Measurements from ENCODE around the gene FAAH.

FAAH gene

DNA sequence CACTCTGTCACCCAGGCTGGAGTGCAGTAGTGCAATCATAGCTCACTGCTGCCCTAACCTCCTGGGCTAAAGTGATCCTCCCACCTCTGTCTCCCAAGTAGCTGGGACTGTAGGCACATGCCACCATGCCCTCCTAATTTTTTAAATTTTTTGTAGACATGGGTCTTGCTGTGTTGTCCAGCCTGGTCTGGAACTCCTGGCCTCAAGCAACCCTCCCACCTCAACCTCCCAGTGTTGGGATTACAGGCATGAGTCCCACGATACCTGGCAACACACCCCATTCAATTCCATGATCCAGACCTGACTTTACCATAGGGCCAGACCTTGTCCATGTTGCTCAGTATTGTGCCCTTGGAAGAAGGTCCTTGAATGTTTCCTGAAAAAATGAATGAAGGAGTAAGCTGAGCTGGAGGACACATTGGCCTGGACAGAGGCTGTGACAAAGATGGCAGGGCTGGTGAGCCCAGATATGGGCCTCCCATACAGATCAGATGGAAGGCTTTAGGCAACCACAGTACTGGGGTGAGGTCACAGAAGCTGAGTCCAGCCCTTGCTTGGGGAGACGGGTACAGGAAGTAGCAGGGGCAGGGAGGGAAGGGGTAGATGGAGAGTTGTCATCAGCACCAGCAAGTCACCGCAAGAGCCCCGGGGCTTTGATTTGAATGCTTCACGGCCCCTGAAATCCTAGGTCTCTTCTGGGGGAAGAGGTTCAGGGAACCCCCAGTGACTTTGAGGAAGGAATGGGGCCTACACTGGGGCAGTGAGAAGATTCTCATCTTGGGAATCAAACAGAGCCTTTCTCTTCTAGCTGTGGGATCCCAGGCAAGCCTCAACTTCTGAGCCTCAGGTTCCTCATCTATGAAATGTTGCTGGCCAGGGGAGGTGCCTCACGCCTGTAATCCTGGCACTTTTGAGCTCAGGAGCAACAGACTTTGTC, 55.4 kb downstream of the FAAH start:
- no peak for DNase-seq

DNA sequence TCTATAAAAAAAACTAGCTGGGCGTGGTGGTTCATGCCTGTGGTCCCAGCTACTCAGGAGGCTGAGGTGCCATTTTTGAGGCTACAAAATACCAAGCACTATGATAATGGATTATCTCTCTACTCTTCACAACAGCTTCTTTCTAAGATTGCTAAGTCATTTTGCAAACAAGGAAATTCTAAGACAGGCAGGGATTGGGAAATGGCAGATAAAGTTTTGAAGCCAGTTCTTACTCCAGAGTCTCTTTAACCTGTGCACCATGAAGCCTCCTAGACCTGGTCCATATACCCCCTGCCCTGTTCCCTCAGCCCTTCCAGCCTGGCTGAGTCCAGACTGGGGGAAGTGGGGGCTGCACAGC, 56.0 kb downstream of the FAAH start:
- no peak for DNase-seq

DNA sequence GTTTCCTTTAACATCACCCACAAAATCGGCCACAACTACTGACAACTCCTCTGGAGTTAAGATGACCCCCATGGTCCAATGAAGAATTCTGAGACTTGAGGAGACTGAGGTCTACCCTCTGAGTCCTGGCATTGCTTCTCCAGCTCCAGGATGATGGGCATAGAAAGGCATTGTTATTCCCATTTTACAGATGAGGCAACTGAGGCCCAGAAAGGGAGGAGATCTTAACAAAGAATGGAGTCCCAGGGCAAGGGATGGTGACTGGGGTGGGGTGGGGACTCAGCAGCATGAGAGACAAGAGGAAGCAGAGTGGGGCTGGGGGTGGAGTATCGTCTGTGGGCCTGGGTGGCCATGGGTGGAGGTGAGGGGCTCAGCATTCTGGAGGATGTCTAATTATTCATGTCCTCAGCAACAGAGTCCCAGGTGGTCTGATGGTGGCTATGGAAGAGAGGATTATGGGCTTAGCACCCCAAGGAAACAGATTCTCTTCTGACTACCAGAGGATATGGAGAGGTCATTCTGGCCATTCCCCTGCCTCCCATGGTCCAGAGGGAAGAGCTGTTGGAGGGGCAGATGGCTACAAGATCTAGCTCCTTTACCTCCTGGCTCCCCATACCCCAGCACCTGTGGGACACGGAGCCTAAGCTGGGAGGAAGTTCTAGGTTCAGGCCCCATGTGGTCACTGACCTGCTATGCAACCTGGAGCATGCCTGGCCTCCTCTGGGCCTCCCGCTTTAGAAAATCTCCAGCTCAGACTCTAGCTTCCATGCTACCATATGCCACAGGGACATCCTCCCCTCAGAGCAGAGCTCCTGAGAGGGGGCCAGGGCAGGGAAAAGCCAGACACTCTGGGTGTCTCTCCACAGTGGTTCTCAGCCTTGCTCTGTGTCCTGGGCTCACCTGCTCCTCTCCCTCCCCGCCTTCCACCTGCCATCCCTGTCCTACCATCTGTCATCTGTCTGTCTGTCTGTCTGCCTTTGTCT, 58.1 kb downstream of the FAAH start:
- no peak for DNase-seq

DNA sequence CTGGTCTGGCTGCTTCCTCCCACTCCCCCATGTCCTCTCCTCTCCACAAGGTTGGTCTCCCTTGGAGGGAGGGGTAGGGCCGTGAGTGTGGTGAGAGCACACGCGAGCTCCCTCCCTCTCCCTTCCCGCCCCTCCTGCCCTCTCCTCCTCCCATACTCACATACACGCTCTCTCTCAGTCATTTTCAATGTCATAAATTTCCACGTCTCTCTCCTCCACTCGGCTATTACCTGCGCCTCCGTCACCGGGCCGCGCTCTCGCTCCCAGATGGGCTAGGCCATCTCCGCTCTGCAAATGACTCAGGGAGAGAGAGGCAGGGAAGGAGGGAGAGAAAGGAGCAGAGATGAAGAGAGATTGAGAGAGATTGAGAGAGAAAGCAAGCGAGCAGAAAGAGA, 58.8 kb downstream of the FAAH start:
- no peak for DNase-seq

DNA sequence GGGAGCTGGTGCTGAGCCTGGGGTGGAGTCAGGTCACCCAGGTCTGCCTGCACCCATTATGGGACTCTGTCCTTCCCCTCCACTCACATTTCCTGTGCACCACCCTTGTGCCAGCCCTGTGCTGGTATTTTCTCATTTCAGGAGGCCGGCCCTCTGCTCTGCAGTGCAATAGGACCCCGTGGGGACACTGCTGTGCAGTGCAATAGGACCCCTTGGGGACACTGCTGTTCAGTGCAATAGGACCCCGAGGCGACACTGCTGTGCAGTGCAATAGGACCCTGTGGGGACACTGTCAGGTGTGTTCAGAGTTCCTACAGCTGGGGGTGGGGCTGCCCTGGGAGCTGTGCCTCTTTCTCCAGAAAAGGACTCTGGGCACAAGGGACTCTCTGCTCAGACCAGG, 59.3 kb downstream of the FAAH start:
- DNase-seq: no peak

DNA sequence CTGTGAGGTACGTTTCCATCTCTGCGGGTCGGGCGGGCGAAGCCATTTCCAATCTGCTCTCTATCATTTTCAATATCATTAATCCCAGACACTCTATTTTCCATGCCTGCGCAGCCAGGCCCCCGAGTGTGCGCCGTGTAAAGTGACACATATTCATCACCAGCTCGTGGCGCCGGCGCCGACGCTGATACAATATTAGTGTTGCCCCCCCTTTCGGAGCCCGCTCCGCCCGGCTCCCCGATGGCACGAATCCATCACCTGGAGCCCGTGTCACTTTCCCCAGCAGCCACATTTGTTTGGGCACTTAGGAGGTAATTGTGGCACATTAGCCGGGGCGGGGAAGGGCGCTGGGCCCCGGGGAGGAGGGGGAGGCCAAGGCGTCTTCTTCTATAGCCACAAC, 61.8 kb downstream of the FAAH start:
- DNase-seq: no peak

DNA sequence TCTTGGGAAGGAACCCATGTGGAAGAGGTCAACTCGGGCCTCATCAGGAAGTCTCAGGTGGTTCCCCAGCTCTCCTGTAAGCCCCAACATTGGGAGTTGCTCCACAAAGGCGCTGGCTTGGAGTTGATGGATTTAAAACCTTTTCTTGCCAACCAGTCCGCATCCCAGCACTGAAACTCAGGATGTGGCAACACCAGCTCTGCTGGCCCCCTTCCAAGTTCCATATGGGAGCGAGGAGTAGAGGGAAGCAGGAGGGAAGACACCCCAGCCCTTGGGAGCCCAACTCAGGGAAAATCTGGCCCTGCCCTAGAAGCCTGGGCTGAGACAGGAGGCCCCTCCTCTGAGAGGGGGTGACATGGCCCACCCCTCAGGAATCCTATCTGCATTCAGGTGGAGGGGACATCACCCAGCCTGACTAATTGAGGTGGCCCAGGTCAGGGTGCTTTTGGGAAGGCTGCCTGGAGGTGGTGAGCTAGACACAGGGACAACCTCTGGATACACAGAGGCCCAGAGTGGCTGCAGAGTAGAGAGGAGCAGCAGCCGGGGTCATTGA, 62.4 kb downstream of the FAAH start:
- DNase-seq: peak in 1 of 58 donors; percentile 7

DNA sequence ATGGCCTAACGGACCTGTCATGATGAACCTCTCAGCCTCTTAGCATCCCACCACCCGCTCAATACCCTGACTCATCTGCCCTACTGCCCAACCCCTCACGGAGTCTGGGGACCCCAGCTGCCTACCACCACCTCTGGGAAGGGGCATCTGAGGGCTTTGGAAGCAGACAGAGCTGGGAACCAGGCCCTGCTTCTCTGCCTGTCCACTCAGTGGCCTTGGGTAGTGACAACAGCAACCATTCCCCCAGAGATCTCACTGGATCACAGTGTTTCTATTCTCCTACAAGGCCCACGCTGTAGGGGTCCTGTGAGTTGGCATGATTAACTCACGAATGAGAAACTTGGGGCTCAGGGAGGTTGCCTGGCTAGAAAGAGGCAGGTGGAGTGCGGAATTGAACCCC, 63.1 kb downstream of the FAAH start:
- DNase-seq: no peak

DNA sequence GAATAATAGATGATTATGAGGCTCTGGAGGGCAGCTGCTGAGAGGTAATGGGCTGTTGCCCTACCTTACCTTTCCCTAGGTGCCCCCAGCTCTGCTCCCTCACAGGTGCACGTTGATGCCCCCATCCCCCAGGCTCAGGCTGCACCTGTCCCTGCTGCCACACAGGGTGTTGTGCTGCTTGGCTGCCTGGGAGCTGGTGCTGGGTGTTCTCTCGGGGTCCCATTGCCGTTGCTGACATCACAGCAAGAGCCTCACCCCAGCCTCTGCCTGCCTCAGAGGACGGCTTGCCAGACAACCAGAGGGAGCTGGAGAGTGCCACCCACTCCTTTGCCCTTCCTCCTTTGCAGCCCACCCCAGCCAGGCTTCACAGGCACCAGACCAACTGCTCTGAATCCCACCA, 64.1 kb downstream of the FAAH start:
- DNase-seq: no peak

DNA sequence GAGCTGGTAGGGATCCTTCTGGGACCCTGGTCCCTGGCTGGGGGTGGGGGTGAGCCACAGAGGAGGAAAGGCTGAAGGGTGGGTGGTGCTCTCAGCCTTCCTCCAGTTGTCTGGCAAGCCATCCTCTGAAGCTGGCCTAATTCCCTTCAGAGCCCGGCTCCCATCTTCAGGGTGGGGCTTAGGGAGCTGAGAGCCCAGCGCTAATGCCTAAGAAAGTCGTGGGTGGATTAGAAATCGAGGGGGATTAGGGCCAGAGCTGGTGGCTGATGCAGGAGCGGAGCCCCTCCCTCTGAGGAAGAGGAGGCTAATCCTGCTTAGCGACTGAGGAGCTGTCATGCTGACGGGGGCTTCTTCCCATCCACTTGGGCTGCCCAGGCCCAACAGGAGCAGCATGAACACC, 64.7 kb downstream of the FAAH start:
- no peak for DNase-seq

DNA sequence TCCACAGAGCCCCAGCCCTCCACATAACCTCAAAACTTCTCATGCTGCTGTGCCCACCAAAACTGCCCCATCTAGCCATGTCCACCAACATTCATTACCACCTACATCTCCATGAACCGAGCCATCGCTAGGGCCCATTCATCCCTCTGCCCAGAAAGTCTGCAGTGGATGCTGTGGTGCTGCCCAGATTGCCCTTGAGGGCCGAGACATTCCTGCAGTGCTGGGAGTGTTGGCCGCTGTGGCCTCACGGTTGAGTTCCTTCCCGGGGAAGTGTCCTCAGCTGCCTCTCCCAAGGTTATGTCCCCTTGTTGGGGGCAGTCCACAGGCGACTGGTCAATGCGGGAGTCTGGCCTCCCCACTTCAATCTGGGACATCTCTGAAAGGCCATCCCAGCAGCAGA, 65.2 kb downstream of the FAAH start:
- DNase-seq: no peak

DNA sequence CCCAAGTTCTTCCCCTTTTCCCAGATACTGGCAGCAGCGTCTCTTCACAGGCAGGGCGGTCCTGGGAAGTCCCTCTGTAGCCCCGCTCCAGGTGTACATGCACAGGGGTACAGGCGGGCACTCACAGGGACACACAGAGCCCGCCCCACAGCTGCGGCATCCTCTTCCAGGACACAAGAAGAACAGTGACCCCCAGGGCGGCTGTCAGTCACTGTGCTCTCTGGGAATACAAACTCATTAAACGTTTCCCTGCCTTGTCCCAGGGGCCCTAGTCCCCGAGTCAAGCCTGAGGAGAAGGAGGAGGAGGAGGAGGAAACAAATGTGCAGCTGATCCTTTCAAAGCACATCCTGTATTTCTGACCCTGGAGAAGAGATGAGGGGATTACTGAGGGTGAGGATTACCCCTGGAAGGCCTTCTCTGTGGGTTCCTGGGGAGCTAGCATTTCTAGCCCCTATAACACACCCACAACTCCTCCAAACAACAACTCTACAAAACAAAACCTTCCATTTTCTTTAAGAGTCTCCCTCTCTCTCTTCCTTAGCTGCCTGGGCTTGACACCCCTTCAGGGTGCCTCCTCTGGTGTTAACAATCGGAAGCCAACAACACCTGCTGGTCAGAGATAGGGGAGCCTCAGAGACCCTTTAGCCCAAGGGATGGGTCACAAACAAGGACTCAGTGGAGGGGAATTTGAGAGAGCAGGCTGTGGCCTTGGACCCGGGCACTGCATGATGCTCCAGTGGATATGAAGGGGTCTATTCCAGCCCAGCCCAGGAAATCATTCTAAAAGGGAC, 67.1 kb downstream of the FAAH start:
- DNase-seq: no peak

DNA sequence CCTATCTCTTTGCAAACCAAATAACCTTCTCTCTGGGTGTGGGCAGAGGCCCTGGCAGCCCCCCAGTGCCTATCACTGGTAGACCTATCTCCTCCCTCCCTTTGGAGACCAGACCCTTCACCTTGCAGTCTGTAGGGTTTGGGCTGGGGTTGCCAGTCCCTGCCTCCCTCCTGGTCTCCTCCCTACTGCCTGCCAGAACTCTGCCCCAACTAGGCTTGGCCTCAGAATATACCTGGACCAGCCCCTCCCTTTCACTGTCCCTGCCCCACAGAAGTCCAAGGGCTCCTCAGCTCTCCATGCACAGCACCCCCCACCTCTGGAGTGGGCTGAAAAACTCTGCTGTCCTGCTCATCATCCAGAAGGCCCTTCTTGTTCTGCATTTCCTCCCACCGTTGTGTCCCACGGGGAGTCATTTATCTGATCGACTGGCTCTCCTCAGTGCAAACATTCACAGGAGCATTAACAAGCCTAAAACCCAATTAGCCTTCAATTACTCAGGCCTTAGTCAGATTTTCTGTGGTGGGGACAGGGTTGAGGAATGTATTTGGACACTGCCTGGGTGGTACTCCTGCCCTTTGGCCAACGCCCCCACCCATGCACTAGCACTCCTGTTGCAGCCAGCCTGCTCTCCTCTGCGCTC, 67.8 kb downstream of the FAAH start:
- no peak for DNase-seq

Data from anterior cingulate cortex (tissue), 58 donors.